Embryonic facial prominence (tissue), 1 donor: ENCODE measurements around the gene RBBP8NL.

Experiments
- DNase-seq: peaks from one replicate; pipeline ENCODE4 v3.0.0-alpha.2; 2016; ENCODE audit errors: extremely low spot score

Gene RBBP8NL

DNA sequence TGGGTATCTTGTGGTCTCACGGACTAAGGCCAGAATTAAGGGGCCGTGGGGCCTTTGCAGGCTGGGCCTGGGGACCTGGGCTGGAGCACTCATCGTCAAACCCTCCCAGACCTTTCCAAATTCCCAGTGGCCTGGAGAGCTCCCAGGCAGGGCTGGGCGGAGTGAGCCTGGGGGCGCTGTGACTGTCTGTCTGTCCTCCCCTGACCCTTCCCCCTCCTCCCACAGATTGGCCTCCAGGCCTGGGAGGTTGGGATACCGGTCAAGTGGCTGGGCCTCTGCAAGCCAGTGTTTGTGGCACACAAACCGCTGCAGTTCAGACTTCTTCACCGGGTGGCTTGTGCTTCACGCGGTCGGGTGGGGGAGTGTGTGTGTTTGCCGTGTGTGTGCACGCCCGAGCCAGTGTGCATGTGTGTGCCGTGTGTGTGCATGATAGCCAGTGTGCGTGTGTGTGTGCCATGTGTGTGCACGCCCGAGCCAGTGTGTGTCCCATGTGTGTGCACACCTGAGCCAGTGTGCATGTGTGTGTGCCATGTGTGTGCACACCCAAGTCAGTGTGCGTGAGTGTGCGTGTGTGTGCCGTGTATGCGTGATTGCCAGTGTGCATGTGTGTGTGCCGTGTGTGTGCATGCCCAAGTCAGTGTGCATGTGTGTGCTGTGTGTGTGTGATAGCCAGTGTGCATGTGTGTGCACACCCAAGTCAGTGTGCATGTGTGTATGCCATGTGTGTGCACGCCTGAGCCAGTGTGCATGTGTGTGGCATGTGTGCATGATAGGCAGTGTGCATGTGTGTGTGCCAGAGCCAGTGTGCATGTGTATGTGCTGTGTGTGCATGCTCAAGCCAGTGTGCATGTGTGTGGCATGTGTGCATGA is 6.3 kb downstream of the RBBP8NL start:
- DNase-seq, result no peak

DNA sequence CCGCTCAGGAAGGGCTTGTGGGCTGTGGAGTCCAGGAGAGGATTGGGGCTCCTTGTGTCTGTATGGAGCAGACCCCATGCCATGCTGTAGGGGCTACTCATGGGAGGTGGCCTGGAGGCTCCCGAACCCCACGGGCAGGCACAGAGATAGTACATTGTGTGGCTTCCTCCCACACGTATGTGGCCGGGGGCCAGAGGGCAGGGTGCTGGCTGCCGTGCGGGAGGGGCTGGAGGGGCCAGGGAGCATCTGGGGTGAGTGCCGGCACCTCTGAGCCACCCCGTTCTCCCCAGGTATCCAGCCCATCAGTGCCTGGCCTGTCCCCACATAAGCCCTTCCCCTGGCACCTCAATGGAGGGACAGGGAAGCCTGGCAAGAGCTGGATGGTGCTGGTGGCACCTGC is 7.6 kb downstream of the RBBP8NL start:
- DNase-seq, result no peak

DNA sequence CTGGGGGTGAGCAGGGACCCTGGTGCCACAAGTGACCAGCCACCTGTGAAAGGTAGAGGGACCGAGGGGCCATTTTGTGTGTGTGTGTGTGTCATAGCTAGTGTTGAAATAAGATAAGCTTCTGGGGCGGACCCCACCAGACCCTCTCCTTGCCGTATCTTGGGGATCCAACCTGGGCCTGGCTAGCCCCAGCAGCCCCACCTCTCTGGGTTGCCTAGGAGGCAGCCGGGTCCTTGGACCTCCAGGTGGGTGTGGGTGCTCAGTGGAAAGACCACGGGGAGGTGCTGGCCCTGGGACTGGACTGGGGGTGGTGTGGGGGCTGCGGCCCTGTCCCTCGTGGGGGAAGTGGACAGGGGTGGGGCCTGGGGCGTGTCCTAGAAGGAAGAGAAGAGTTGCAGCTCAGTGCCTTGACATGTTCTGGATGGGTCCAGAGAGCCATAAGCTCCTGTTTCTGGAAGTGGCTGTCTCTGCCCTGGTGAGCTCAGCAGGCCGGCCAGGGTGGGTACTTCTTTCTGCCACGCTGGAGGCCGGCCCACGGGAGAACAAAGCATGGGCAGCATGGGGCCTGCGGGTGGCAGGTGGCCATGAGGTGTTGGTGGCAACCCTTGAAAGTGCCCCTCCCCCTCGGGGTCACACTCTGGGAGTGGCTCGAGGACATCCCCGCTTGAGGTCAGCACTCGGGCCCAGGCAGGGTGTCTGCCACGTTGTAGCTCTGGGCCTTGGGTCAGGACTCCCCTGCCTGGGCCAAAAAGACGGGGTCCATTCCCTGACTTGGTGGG is 8.4 kb downstream of the RBBP8NL start:
- DNase-seq, result no peak

DNA sequence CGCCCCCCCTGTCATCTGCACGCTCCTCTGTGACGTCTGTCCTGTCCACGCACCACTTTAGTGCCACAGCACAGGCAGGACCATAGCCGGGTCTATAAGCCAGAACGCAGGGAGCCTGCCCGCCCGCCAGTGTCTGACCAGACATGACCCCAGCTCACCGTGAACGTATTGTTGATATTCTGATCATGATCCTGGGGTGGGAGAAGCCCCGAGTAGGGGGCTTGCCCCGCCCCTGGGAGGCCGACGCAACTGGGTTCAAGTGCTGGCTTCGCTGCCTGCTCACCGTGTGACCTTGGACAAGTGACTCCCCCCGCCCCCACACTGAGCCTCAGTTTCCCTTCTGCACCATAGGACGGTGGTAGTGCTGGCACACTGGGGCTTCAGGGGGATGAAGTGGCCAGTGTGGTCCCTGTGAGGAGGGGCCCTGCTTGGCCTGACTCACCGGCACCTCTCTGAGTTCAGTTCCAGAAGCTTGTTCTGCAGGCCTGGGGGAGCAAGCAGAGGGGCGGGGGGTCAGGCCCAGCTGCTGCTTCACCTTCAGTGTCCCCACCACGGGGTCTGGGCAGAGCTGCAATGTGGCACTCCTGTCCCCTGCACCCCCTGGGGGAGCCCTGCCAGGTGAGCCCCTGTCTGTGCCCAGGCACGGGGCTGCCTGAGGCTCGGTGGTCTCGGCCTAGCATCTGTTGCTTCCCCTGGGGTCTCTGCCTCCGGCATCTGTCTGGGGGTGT is 9.2 kb downstream of the RBBP8NL start:
- DNase-seq, result no peak

DNA sequence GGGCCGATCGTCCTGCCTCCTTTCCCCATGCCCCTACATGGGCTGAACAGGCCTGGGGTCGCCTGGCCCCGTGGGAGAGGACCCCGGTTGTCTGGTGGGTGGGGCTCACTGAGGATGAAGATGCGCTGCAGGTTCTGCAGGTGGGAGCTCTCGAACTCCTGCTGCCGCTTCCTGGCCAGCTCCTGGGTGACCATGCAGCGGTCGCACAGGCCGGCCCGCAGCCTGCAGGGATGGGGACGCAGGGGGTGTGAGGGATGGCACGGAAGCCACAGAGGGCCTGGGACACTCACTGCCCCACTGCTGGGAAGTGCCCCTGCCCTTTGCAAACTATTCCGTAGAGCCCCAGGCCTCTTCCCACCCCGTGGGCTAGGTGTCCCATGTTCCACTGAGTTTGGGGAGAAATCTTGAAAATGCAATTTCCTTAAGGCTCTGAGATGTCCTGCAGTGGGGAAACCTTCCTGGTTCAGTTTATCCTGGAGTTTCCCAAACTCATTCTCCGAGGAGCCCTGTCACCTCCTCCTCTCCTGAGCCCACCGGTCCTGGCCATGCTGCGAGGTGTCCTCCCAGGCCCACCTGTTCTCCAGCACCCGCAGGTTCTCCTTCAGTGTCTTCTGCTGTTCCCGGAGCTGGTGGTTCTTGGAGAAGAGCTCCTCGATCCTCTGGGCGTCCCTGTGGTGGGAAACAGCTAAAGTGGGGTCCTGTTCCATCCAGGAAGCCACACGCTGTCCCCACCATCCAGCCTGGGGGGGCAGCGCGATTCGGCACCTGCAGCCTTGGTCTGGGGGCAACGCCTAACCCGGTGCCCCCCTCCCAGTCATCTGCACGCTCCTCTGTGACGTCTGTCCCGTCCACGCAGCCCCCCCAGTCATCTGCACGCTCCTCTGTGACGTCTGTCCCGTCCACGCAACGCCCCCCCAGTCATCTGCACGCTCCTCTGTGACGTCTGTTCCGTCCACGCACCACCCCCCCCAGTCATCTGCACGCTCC is 10.4 kb downstream of the RBBP8NL start:
- DNase-seq, result no peak

DNA sequence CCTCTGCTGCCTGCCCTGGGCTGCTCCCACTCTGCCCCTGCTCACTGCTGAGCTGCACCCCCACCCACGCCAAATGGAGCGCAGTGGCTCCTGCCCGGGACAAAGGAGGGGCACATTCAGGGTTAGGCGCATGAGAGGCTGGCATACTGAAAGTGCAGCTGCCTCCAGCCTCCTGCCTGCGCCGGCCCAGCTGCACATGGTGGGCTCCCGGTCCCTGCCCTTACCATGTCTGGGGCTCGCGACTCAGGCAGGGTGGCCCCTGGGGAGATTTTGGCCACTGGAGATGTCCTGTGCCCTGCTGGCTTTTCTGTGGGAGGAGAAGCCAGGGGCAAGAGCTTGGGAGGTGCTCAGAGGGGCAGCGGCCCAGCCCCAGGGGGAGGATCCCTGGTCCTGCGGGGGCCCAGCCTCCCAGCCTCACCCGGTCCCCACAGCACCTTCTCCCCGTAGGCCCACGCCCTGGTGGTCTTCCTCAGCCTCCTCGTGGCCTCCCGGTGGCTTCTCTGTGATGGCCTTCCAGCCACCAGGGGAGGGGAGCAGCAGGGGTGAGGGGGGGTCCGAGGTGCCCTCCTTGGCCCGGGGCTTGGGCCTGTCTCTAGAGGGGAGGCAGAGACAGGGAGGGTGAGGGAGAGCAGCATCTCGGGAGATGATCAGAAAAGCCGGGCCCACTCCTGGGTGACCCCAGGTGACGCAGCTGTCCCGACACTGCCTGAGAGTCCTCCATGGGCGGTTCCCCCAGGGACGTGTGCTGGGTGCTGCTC is 11.8 kb downstream of the RBBP8NL start:
- no peak for DNase-seq

DNA sequence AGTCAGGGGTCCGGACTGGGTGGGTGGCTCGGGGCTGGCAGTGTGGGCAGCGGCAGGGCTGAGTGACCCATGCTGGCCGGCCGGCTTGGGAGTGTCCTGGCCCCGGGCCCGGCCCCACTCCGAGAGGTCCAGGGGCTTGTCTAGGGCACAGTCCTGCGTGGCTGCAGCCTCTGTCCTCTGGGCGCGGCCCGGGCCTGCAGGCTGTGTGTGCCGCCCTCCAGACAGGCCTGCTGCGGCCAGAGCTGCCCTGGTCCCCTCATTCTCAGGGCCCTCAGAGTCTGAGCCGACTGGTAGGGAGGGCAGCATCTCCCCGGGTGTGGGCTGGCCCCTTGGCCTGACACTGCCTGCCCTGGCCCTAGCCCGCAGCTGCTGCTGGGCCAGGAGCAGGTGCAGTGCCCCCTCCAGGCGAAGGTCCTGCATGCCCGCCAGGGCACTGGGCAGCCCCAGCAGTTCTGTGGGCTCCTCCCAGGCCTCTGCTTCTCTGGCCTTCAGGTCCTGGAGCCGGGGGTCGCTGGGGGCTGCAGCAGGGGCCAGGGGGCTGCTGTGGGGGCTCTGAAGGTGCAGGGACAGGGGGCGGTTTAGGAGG is 13.3 kb downstream of the RBBP8NL start:
- DNase-seq, result no peak

DNA sequence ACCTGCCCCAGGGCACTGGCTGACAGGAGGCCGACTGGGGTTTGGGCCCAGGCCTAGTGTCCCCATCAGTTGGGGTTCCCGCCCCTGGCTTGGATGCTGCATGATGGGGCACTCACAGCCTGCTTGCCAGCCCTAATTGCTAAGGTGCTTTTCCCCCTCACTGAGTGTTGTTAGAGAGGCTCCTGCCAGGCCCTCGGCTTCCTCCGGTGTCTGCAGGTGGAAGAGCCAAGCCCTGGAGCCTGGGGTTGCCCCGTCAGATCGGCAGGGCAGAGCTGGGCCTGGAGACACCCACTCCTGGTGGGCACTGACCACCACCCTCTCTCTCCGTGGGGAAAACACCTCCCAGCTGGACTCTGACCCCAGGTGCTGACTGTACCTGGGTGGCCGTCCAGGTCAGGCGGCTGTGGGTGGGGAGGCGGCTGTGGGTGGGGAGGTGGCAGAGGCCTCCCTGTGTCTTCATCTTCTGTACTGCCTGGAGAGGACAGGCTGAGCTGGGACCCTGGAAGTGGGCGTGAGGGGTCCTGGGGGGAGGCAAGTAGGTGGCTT is 14.2 kb downstream of the RBBP8NL start:
- DNase-seq, result no peak

DNA sequence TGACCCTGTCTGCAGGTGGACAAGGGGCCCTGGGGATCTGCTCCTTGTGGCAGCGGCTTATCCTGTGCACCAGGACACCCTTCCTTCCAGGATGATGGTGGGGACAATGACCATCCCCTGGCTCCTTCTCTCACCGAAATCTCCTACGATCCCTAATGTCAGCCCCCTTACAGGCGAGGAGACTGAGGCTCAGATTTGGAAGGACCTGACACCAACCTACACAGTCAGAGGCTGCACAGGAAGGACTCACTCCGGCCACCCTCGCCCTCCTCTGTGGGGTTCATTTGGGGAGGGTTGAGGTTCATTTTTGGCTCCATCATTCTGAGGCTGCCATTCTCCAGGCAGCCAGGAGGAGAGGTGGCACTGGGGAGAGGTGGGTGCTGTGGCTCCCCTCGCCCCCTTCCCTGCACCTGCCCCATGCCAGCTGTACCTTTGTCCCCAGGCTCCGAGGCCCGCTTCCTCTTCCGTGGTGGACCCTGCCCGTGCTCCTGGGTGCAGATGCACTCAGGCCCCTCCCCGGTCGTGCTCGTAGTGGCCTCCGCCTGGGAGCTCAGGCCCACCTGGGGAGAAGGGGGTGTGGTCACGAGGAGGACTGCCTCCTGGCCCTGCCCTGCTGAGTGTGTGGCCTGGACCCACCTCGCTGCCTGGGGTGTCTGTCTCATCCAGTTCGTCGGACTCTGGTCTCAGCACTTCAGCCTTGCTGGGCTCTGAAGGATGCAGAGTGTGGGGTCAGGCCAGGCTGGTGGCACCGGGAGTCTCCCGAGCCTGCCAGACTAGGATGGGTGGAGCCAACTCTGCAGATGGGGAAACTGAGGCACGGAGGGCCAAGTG is 14.9 kb downstream of the RBBP8NL start:
- DNase-seq, result no peak

DNA sequence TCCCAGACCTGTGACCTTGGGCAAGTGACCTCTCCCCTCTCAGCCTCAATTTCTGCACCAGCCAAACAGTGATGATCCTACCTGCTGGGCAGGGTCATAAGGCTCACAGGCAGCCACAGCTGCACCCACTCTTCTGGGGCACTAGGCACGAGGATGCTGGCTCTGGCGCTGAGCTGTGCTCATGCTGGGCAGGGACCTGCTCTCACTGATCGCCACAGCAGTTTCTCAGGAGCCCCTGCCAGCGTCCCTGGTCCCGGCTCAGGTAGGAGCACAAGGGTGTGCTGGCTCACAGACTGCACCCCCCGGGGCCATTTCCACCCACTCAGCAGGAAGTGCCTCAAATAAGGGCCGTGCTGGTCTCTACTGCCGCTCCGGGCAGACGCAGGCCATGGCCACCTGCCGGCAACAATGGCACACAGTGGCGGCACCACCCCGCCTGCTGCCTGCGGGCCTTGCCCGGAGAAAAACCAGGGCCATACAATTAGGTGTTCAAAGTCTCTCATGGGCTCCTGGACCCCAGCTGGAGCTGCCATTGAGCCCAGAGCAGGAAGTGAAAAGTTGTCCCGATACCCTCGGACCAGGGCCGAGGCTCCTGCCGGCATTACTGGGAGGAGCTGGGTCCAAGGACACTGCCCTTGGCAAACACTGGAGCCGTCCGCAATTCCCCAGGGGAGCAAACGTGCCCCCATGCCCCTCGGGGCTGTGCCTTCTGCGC is 15.7 kb downstream of the RBBP8NL start:
- DNase-seq, result no peak

DNA sequence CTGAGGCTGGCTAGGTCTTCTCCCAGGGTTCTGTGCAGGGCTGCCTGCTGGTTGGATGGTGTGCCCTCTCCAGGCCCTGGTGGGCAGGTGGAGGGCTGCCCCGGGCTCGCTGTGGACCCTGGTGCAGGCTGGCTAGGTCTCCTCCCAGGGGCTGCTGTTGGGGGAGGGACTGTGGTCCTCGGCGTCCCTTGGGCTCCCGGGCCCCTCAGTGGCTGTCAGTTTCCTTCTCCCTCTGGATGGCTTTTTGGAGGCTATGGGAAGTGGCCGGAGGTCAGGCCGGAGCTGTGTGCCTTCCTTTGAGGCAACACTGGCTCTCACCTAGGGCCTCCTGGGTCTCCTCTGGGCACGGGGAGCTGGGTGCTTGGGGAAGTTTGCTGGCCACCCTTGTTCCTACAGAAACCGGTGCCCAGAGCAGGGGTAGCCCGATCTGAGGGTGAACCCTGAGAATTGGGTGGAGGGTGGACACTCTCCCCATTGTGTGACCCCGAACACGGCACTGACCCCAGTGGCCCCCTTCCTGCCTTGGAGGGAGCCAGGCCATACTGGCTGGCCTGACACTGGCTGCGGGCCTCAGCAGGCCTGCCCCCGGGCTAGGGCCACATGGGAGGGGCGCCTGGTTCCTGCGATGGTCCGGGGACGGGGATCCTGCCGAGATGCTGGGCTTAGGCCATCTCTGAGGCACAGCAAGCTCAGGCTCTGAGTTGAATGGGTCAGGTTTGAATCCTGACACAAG is 16.4 kb downstream of the RBBP8NL start:
- DNase-seq, result no peak

DNA sequence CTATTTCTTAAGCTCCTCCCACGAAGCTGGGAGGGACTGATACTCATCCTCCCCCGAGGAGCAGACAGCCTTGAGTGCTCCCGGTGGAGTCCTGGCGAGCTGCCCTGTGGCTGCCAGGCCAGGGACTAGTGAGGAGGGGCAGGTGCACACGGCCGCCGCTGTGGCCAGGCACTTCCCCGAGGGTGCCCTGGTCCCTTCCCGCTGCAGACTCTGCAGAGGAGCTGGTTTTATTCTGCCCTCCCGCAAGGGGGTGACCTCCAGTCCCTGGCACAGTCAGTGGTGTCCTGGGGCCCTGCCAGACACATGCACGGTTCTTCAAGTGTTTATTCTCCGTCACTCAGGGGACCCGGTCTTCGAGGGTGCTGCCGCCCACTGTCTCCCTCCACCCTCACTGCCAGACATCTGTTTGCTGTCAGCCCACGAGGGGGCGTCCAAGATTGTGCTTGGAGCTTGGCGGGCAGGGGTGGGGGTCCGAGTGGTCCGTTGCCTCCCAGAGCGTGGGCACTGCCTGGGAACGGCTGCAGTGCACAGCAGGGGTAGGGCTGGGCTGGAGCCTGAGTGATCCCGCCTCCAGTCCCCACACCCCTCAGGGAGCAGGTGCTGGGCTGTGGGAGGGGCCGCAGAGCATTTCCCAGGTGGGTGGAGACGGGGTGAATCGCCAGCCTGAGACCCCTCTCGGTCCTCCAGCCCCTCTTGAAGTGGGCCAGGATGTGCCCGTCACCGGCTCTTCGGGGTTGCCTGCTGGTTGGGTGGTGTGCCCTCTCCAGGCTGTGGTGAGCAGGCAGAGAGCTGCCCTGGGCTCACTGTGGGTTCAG is 17.2 kb downstream of the RBBP8NL start:
- no peak for DNase-seq

DNA sequence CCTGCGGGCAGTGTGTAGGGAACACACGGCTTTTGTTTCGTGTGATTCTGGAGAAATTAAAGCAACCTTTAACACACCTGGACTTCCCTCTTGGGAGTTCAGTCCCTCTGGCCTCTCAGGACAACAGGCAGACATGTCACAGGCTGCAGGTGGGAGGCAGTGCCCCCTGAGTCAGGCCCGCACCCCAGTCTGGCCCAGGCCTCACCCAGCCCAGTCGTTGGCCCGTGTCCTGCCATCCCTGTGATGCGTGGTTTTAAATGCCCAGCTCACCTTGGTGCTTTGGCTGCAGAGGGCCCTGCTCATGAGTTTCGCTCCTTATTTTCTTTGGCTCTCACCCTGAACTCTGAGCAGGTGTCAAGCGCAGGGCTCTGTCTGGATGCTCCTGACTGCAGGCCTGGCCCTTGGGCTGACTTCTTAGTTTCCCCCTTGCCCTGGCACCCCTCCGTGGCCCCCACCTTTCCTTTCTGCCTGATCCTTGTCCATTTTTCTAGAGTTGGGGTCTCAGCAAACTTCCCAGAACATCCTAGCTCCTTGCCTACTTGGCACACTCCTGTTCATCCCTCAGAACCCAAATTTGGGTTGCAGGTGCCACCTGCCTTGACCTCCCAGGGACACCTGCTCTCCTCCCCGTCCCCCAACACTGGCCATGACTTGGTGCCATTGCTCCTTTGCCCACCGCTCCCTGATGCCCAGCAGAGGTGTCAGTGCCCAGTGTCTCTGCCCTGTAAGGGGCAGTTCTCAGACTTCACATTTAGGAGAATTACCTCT is 18.1 kb downstream of the RBBP8NL start:
- DNase-seq, result no peak

DNA sequence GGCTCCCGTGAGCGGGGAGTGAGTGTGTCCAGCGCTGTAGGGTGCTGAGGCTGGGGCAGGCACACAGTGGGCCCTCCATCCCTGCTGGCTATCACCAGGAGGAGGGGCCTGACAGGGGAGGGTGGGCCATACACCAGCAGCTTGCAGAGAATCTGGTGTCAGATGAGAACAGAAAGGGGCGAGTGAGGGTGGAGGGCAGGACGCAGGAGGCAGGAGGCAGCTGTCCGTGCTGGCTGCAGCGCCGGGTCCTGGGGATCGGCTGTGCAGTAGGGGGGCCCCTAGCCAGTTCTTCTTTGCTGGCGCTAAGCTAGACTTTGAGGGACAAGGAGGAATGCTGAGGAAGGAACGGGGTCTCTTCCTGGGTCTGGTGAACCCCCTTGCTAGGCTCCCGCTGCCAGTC is 18.7 kb downstream of the RBBP8NL start:
- no peak for DNase-seq

DNA sequence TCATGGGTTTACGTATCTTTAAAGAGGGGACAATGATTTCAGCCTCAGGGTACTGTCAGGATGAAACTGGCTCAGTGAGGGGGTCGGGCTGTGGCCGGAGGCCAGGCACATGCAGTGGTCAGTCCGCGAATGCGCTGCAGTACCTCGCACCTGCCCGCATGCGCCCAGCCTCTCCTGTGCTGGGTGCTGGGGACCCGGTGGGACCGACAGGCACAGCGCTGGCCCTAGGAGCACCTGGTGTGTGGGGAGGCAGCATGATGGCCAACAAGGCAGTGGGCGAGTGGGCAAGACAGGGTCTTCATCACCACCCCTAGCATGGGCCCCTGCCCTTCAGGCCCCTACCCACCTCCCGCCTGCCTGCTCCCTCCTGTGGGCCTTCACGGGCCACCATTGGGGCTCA is 19.3 kb downstream of the RBBP8NL start:
- DNase-seq, result no peak
